PFSK-1 (cell line): ENCODE measurements around the gene DICER1.

Source experiments
- POLR2AphosphoS5 ChIP-seq: IDR thresholded peaks from 2 replicates; pipeline ENCODE4 v1.6.1; 2012; ENCODE audit warnings: low read depth, mild to moderate bottlenecking, control low read depth, low read length, moderate library complexity
- TAF1 ChIP-seq: IDR thresholded peaks from 2 replicates; pipeline ENCODE4 v1.6.1; 2012; ENCODE audit warnings: low read length, control low read depth, borderline replicate concordance; ENCODE audit not compliant: insufficient read depth
- TF ChIP-seq, protein P1 (sequence below), 2 experiments: IDR thresholded peaks; 2 replicates each; pipeline versions ENCODE4 v1.6.1 to v1.8.0; 2011 to 2012; ENCODE audit warnings: low read depth in 2 of 2, low read length in 2 of 2, control low read depth in 1 of 2, inconsistent platforms in 1 of 2, mild to moderate bottlenecking in 1 of 2, moderate library complexity in 1 of 2; ENCODE audit not compliant: insufficient read depth in 1 of 2

DNA sequence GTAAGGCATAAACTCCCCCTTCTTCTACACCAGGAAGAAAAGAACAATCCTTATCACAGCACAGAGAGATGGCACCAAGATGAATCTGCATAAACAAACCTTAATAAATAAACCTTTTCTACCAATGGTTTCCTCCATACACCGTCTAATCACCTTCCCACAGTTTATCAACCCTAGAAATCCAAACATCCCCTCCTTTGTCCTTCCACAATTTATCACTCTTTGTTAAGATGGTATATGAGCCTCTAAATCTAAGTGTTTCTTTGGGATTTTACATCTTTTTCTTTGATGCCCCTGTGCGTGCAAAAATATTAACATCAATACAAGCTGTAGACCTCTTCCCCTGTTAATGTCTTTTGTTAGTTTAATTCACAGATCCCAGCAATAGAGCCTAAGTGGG, 12.5 kb downstream of the DICER1 start:
- TF ChIP-seq, protein P1, sequence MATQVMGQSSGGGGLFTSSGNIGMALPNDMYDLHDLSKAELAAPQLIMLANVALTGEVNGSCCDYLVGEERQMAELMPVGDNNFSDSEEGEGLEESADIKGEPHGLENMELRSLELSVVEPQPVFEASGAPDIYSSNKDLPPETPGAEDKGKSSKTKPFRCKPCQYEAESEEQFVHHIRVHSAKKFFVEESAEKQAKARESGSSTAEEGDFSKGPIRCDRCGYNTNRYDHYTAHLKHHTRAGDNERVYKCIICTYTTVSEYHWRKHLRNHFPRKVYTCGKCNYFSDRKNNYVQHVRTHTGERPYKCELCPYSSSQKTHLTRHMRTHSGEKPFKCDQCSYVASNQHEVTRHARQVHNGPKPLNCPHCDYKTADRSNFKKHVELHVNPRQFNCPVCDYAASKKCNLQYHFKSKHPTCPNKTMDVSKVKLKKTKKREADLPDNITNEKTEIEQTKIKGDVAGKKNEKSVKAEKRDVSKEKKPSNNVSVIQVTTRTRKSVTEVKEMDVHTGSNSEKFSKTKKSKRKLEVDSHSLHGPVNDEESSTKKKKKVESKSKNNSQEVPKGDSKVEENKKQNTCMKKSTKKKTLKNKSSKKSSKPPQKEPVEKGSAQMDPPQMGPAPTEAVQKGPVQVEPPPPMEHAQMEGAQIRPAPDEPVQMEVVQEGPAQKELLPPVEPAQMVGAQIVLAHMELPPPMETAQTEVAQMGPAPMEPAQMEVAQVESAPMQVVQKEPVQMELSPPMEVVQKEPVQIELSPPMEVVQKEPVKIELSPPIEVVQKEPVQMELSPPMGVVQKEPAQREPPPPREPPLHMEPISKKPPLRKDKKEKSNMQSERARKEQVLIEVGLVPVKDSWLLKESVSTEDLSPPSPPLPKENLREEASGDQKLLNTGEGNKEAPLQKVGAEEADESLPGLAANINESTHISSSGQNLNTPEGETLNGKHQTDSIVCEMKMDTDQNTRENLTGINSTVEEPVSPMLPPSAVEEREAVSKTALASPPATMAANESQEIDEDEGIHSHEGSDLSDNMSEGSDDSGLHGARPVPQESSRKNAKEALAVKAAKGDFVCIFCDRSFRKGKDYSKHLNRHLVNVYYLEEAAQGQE (IDR thresholded peaks at IDR 0.05; ENCODE audit: insufficient read depth in 1 of 2, low read depth in 2 of 2, low read length in 2 of 2): no peak
- TF ChIP-seq POLR2AphosphoS5 (no peak), TAF1 (no peak)
